Endothelial cell of umbilical vein (primary cell): ENCODE measurements around the gene PKN3. TPM values are rescaled to one million over a fixed set of nuclear protein-coding genes. Genes with fewer than 3 reads are reported as not detected.

Source experiments
- BruUV-seq: library from RNA; stranded (reverse); fragments of 400-500 nt; replicated peaks from 2 replicates; lab custom pipeline; 2021; lab: Mats Ljungman, UMichigan
- CTCF ChIA-PET: fragments of 300-600, 350-600 bp; sonication (Branson Sonifier 250); formaldehyde crosslinking; loops from one replicate; lab custom pipeline; 2021; ENCODE audit warnings: antibody characterized with exemption, inconsistent platforms; lab: Charles Lee
- POLR2A ChIA-PET: fragments of 300-600, 350-600 bp; sonication (Branson Sonifier 250); formaldehyde crosslinking; loops from one replicate; lab custom pipeline; 2021; ENCODE audit warnings: antibody characterized with exemption, inconsistent platforms; lab: Charles Lee
- DNase-seq: peaks from one replicate; pipeline ENCODE4 v3.0.0-alpha.2; 2011; ENCODE audit warnings: low read depth, low spot score
- FAIRE-seq: peaks from 2 replicates; lab custom pipeline; 2011; peaks lifted over from hg19 to GRCh38; lab: Jason Lieb, UNC
- H2AFZ ChIP-seq: 2 replicates; pipeline ENCODE4 v1.6.0; 2012; ENCODE audit warnings: low read depth, low read length, control low read depth, inconsistent platforms
- H3K27ac ChIP-seq: 2 replicates; pipeline ENCODE4 v1.5.1; 2011; ENCODE audit warnings: low read depth, mild to moderate bottlenecking, control low read depth, low read length, moderate library complexity; ENCODE audit not compliant: insufficient read depth
- H3K27me3 ChIP-seq, 2 experiments: 2 replicates each; pipeline versions ENCODE4 v1.6.0 to v1.6.1; 2011; ENCODE audit warnings: low read length in 2 of 2, mixed read lengths in 1 of 2; ENCODE audit not compliant: control insufficient read depth in 2 of 2, insufficient read depth in 2 of 2
- H3K36me3 ChIP-seq, 2 experiments: 2 replicates in 1 of 2; 3 replicates in 1 of 2; pipeline ENCODE4 v1.5.1; 2011; ENCODE audit warnings: low read length in 2 of 2, mild to moderate bottlenecking in 1 of 2, moderate library complexity in 1 of 2; ENCODE audit not compliant: control insufficient read depth in 2 of 2, insufficient read depth in 2 of 2; ENCODE audit errors: extremely low read depth in 1 of 2
- H3K4me1 ChIP-seq: 3 replicates; pipeline ENCODE4 v1.5.1; 2011; ENCODE audit warnings: mild to moderate bottlenecking, low read length; ENCODE audit not compliant: control insufficient read depth, insufficient read depth; ENCODE audit errors: extremely low read depth
- H3K4me2 ChIP-seq: 2 replicates; pipeline ENCODE4 v1.6.1; 2011; ENCODE audit warnings: low read length, control low read depth, mixed read lengths; ENCODE audit not compliant: insufficient read depth
- H3K4me3 ChIP-seq, 3 experiments: fragments of 200-600 bp in 1 of 3; sonication (generic), shearing (Covaris generic) in 1 of 3; replicated peaks in 1 of 3; 2 replicates each; pipeline ENCODE4 v1.5.1; 2011 to 2016; ENCODE audit warnings: control low read depth in 3 of 3, low read length in 3 of 3, mild to moderate bottlenecking in 2 of 3, inconsistent platforms in 1 of 3, low read depth in 1 of 3, moderate library complexity in 1 of 3; ENCODE audit not compliant: insufficient read depth in 1 of 3
- H3K79me2 ChIP-seq: 2 replicates; pipeline ENCODE4 v1.6.0; 2012; ENCODE audit warnings: low read length, inconsistent platforms; ENCODE audit not compliant: control insufficient read depth, insufficient read depth
- H3K9ac ChIP-seq: replicated peaks from 2 replicates; pipeline ENCODE3; 2011; ENCODE audit warnings: low read length, control low read depth; ENCODE audit not compliant: insufficient read depth; ENCODE audit errors: extremely low read depth
- H3K9me1 ChIP-seq: replicated peaks from 3 replicates; pipeline ENCODE4 v1.6.0; 2011; ENCODE audit warnings: mild to moderate bottlenecking, low read length; ENCODE audit not compliant: control insufficient read depth, insufficient read depth; ENCODE audit errors: extremely low read depth
- H3K9me3 ChIP-seq: replicated peaks from 2 replicates; pipeline ENCODE4 v1.5.1; 2012; ENCODE audit warnings: low read length, inconsistent platforms; ENCODE audit not compliant: control insufficient read depth, insufficient read depth
- H4K20me1 ChIP-seq: replicated peaks from 2 replicates; pipeline ENCODE3; 2011; ENCODE audit warnings: mild to moderate bottlenecking, low read length; ENCODE audit not compliant: control insufficient read depth, insufficient read depth; ENCODE audit errors: extremely low read depth
- CTCF ChIP-seq, 2 donors: IDR thresholded peaks; 1 replicate in 1 of 2; 2 replicates in 1 of 2; pipeline ENCODE4 v1.5.1; 2011; ENCODE audit warnings: low read length in 2 of 2, mild to moderate bottlenecking in 2 of 2, moderate library complexity in 2 of 2, control low read depth in 1 of 2, inconsistent platforms in 1 of 2, low read depth in 1 of 2; ENCODE audit not compliant: insufficient read depth in 1 of 2; ENCODE audit errors: extremely low read depth in 1 of 2
- EZH2 ChIP-seq: IDR thresholded peaks from 2 replicates; pipeline ENCODE4 v1.6.1; 2012; ENCODE audit warnings: borderline replicate concordance, low read depth, mild to moderate bottlenecking, moderate library complexity, low read length, inconsistent platforms; ENCODE audit not compliant: severe bottlenecking
- FOS ChIP-seq: IDR thresholded peaks from 2 replicates; pipeline ENCODE4 v1.6.1; 2011; ENCODE audit warnings: mild to moderate bottlenecking, low read length, moderate library complexity, borderline replicate concordance; ENCODE audit not compliant: insufficient read depth
- GATA2 ChIP-seq: IDR thresholded peaks from 2 replicates; pipeline ENCODE4 v1.7.0; 2011; ENCODE audit warnings: low read depth, mild to moderate bottlenecking, moderate library complexity, mixed read lengths, low read length; ENCODE audit not compliant: insufficient read length, insufficient read depth
- JUN ChIP-seq: IDR thresholded peaks from 2 replicates; pipeline ENCODE4 v1.6.1; 2011; ENCODE audit warnings: borderline replicate concordance, low read depth; ENCODE audit not compliant: insufficient read length, insufficient read depth
- MAX ChIP-seq: IDR thresholded peaks from 2 replicates; pipeline ENCODE4 v1.6.1; 2011; ENCODE audit not compliant: insufficient read depth, insufficient read length
- MYC ChIP-seq: IDR thresholded peaks from one replicate; pipeline ENCODE4 v1.6.1; 2011; ENCODE audit warnings: mild to moderate bottlenecking, low read depth, low read length
- POLR2A ChIP-seq: IDR thresholded peaks from 2 replicates; pipeline ENCODE4 v1.6.1; 2012; ENCODE audit warnings: low read depth, mild to moderate bottlenecking, control low read depth, low read length
- POLR2AphosphoS5 ChIP-seq: IDR thresholded peaks from 2 replicates; pipeline ENCODE4 v1.6.1; 2012; ENCODE audit warnings: low read depth, mild to moderate bottlenecking, control low read depth, low read length, moderate library complexity; ENCODE audit not compliant: insufficient read depth
- dilution Hi-C: fragments of 300-500 bp; cut with MboI; formaldehyde crosslinking; loops from one replicate; pipeline ENCODE4 v1.15.0; 2019; ENCODE audit warnings: low sequenced_read_pairs; ENCODE audit not compliant: extremely low pct_ligation_motif_present
- intact Hi-C: fragments of 100-400 bp; cut with micrococcal nuclease; formaldehyde crosslinking; loops from one replicate; pipeline ENCODE4 v1.10.0; 2022
- polyA plus RNA-seq, 4 experiments: library from polyadenylated mRNA; depleted of rRNA in 3 of 4; stranded (reverse) in 3 of 4; unstranded in 1 of 4; fragments of >200 nt; gene quantifications; 2 replicates each; pipeline versions ENCODE4 v1.2.1 to v1.2.3, GENCODE V29; 2011 to 2012; ENCODE audit warnings: missing spikeins in 1 of 4
- total RNA-seq: library from RNA; stranded (reverse); gene quantifications from 2 replicates; pipeline ENCODE4 v1.2.3, GENCODE V29; 2021

The PKN3 gene
- total and polyA plus RNA-seq, 2 donors (not counting 3 experiments of a cell fraction or from before 2014, with no cell fraction given) = 29.5 to 40.4 TPM

GRCh38 chr9:128685636-128686489 lies 16.4 kb upstream of the PKN3 start:
- no peaks in the 10 kb centered on the region for H3K27me3 ChIP-seq
- no peak overlapping the region for H3K27ac ChIP-seq
- FAIRE-seq (no peak), DNase-seq (no peak)
- H2AFZ ChIP-seq = no peak overlapping the region
- no peak overlapping the region for H3K4me2 ChIP-seq
- dilution Hi-C loops (no loop called here), intact Hi-C loops (loop anchor here (5.0 kb wide), 1 partner anchor 134 kb away; the partner anchor contains the start of gene SPTAN1)
- H3K9me1 ChIP-seq = no peaks in the 10 kb centered on the region
- ChIA-PET CTCF (interaction anchor here (1.1 to 1.7 kb wide), 2 partner anchors 14 to 50 kb away, joined by 3 to 10 read pairs; no protein-coding TSS in a partner anchor), POLR2A (no interaction called here)
- TF ChIP-seq EZH2 = no peak
- no peak for TF ChIP-seq MAX
- TF ChIP-seq JUN = no peak
- no peak for TF ChIP-seq CTCF (IDR thresholded peaks at IDR 0.05; ENCODE audit: extremely low read depth in 1 of 2, insufficient read depth in 1 of 2, low read depth in 1 of 2, low read length in 2 of 2)
- TF ChIP-seq POLR2A = no peak
- no peak for TF ChIP-seq POLR2AphosphoS5
- no peak for TF ChIP-seq GATA2
- TF ChIP-seq MYC = no peak
- no peak for TF ChIP-seq FOS
- H3K4me1 ChIP-seq = peaks cover 14% of the 10 kb centered on the region
- peaks cover 2% of the 10 kb centered on the region for H4K20me1 ChIP-seq
- peaks cover 24% of the 10 kb centered on the region for H3K79me2 ChIP-seq
- no peak overlapping the region for H3K9ac ChIP-seq
- H3K4me3 ChIP-seq = no peak overlapping the region
- H3K36me3 ChIP-seq = no peaks in the 10 kb centered on the region
- no peaks in the 10 kb centered on the region for H3K9me3 ChIP-seq
- BruUV-seq = no TSS peak
